Measurements from ENCODE around the gene NUDT2.

- no peak for TF ChIP-seq EZH2phosphoT487 (IDR thresholded peaks at IDR 0.05; ENCODE audit: borderline replicate concordance, low read length)
- TF ChIP-seq CTCF (conservative IDR thresholded peaks at IDR 0.05; ENCODE audit: low read depth, low read length) = no peak
- no peak for TF ChIP-seq EZH2 (IDR thresholded peaks at IDR 0.05; ENCODE audit: low read length, unreplicated experiment)
Observed at GRCh38 chr9:34326690-34327089, 2.7 kb upstream of the NUDT2 start.
